Esophagus squamous epithelium (tissue), 5 donors: ENCODE measurements around the gene NFATC2. TPM values are rescaled to one million over a fixed set of nuclear protein-coding genes. Genes with fewer than 3 reads are reported as not detected.
A peak's percentile ranks its signal among the peaks of the same experiment; 100 is the strongest.

Experiments
- DNase-seq: peaks from one replicate; lab custom pipeline; 2025; lab: John Stamatoyannopoulos, UW
- H3K27ac ChIP-seq, 4 donors: fragments of 200-600 bp; sonication (generic); one replicate each; pipeline ENCODE4 v1.5.1; 2016 to 2019; ENCODE audit warnings: mild to moderate bottlenecking in 1 of 4
- H3K27me3 ChIP-seq, 4 donors: fragments of 200-600 bp; sonication (generic); 1 replicate in 3 of 4; 2 replicates in 1 of 4; pipeline versions ENCODE4 v1.5.1 to v1.6.0; 2017 to 2021; ENCODE audit warnings: antibody characterized with exemption in 1 of 4
- H3K36me3 ChIP-seq, 3 donors: fragments of 200-600 bp; sonication (generic); one replicate each; pipeline ENCODE4 v1.5.1; 2016 to 2019
- H3K4me1 ChIP-seq, 3 donors: fragments of 200-600 bp; sonication (generic); one replicate each; pipeline ENCODE4 v1.5.1; 2017 to 2019
- H3K4me3 ChIP-seq, 4 donors: fragments of 200-600 bp; sonication (generic); 1 replicate in 3 of 4; 2 replicates in 1 of 4; pipeline ENCODE4 v1.5.1; 2016 to 2019; ENCODE audit warnings: mild to moderate bottlenecking in 2 of 4, moderate library complexity in 1 of 4
- H3K9me3 ChIP-seq, 3 donors: fragments of 200-600 bp; sonication (generic); one replicate each; pipeline ENCODE4 v1.5.1; 2016 to 2019
- CTCF ChIP-seq, 6 experiments: fragments of 450-650 bp in 4 of 6; fragments of 200-600 bp in 2 of 6; sonication (generic) in 2 of 6; IDR thresholded peaks; one replicate each; pipeline ENCODE4 v1.5.1; 2016 to 2019; ENCODE audit warnings: antibody characterized with exemption in 6 of 6, mild to moderate bottlenecking in 4 of 6, moderate library complexity in 4 of 6
- POLR2A ChIP-seq, 4 donors: fragments of 450-650 bp; IDR thresholded peaks; one replicate each; pipeline ENCODE4 v1.6.1; 2017; ENCODE audit warnings: antibody characterized with exemption in 4 of 4, mild to moderate bottlenecking in 4 of 4, moderate library complexity in 3 of 4
- WGBS, 2 donors: methylation state at CpG; one replicate each; pipeline ENCODE4 v1.1.5; 2018; 5-methylcytosine and 5-hydroxymethylcytosine counted together
- intact Hi-C: fragments of 100-400 bp; cut with DNase I; formaldehyde crosslinking; loops from one replicate; pipeline ENCODE4 v1.15.0; 2022
- total RNA-seq, 4 donors: library from RNA; depleted of rRNA; stranded (reverse); fragments of >200 nt; gene quantifications; one replicate each; pipeline ENCODE4 v1.1.0, GENCODE V29; 2016
- donor health status: DM: yes; HTN: yes; CAD: no.

The NFATC2 gene
- total RNA-seq, 4 donors from 2014 or later = 0.83 to 6.7 (median 1.4) TPM

GRCh38 chr20:51528263-51529027, 14.1 kb downstream of the NFATC2 start:
- intact Hi-C loops = no loop called here

DNA sequence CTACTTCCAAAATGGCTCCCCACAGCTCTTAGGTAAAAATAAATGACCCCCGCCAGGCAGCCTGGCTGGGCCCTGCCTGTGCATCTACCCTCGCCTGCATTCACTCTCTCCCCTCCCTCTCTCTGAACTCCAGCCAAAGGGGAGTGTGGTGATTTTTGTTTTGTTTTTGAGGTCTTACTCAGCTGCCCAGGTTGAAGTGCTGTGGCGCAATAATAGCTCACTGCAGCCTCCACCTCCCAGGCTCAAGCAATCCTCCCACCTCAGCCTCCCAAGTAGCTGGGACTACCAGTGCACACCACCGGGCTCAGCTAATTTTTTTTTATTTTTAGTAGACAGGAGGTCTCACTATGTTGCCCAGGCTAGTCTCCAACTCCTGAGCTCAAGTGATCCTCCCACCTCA, 15.8 kb downstream of the NFATC2 start:
- Histone ChIP-seq H3K4me1 (peaks cover 0 to 53% (median 0%) of the 10 kb centered on the region in 3 donors), H3K9me3 (no peaks in the 10 kb centered on the region), H3K36me3 (peaks cover 0 to 11% (median 0%) of the 10 kb centered on the region in 3 donors), H3K4me3 (no peak overlapping the region), H3K27me3 (no peaks in the 10 kb centered on the region), H3K27ac (peak overlapping the region in 1 of 4 donors; percentile 42)
- intact Hi-C loops = no loop called here
- whole genome bisulfite sequencing, 2 donors = 77 to 93% methylated on average over 3 to 4 of the region's 4 CpGs
- DNase-seq = no peak
- TF ChIP-seq CTCF (IDR thresholded peaks at IDR 0.05) (no peak), POLR2A (IDR thresholded peaks at IDR 0.05) (no peak)

More at GRCh38 chr20:51528263-51529027, 14.1 kb downstream of the NFATC2 start:
- no peak overlapping the region for H3K4me3 ChIP-seq
- H3K27me3 ChIP-seq = no peaks in the 10 kb centered on the region
- WGBS, 2 donors = 57 to 72% methylated on average over 7 of the region's 7 CpGs
- H3K36me3 ChIP-seq = peaks cover 0 to 4% (median 0%) of the 10 kb centered on the region in 3 donors
- H3K4me1 ChIP-seq = peaks cover 7 to 69% (median 8%) of the 10 kb centered on the region in 3 donors
- DNase-seq = no peak
- no peaks in the 10 kb centered on the region for H3K9me3 ChIP-seq
- TF ChIP-seq CTCF (IDR thresholded peaks at IDR 0.05) = no peak
- TF ChIP-seq POLR2A (IDR thresholded peaks at IDR 0.05) = no peak
- peak overlapping the region in 1 of 4 donors; percentile 8 for H3K27ac ChIP-seq

GRCh38 chr20:51526106-51526470, 16.4 kb downstream of the NFATC2 start:
- intact Hi-C loops = no loop called here
- Histone ChIP-seq H3K27me3 (no peaks in the 10 kb centered on the region), H3K9me3 (no peaks in the 10 kb centered on the region), H3K4me3 (peak overlapping the region in 1 of 4 donors; percentile 48), H3K36me3 (peaks cover 0 to 11% (median 0%) of the 10 kb centered on the region in 3 donors), H3K4me1 (peaks cover 0 to 48% (median 0%) of the 10 kb centered on the region in 3 donors), H3K27ac (peak overlapping the region in 3 of 4 donors; percentile 32 to 49 (median 42))
- TF ChIP-seq CTCF (IDR thresholded peaks at IDR 0.05) = no peak
- TF ChIP-seq POLR2A (IDR thresholded peaks at IDR 0.05) = no peak
- 47 to 50% methylated on average over 3 to 6 of the region's 8 CpGs for WGBS, 2 donors
- DNase-seq = no peak

- intact Hi-C loops = no loop called here
- Histone ChIP-seq H3K9me3 (no peaks in the 10 kb centered on the region), H3K4me1 (peaks cover 0 to 45% (median 0%) of the 10 kb centered on the region in 3 donors), H3K4me3 (peak overlapping the region in 1 of 4 donors; percentile 48), H3K27ac (peak overlapping the region in 3 of 4 donors; percentile 32 to 49 (median 42)), H3K36me3 (peaks cover 0 to 11% (median 0%) of the 10 kb centered on the region in 3 donors), H3K27me3 (no peaks in the 10 kb centered on the region)
- DNase-seq = no peak
- TF ChIP-seq POLR2A (IDR thresholded peaks at IDR 0.05) (no peak), CTCF (IDR thresholded peaks at IDR 0.05) (no peak)
- 47 to 49% methylated on average over 16 to 19 of the region's 20 CpGs for WGBS, 2 donors
Measured at GRCh38 chr20:51525241-51526105, 17.0 kb downstream of the NFATC2 start.
